Kidney (tissue), 14 donors: ENCODE data around the gene MTF1. TPM values are rescaled to one million over a fixed set of nuclear protein-coding genes. Genes with fewer than 3 reads are reported as not detected.
"Not testable (repeated sequence)": the region's sequence is repeated elsewhere in the genome, so short reads cannot be mapped to it uniquely, and the experiment has no call there.

ENCODE experiments used
- DNase-seq, 5 donors: peaks; one replicate each; pipeline ENCODE4 v3.0.0-alpha.2; 2013 to 2020
- FAIRE-seq: peaks from 2 replicates; lab custom pipeline; 2012; peaks lifted over from hg19 to GRCh38; lab: Jason Lieb, UNC
- H3K27ac ChIP-seq, 2 donors: one replicate each; pipeline ENCODE4 v1.7.0; 2013; ENCODE audit warnings: low read depth in 2 of 2, low read length in 2 of 2, inconsistent platforms in 1 of 2
- H3K27me3 ChIP-seq: one replicate; pipeline ENCODE4 v1.7.1; 2013; ENCODE audit warnings: low read length, inconsistent platforms; ENCODE audit not compliant: control insufficient read depth, insufficient read depth
- H3K36me3 ChIP-seq, 3 donors: one replicate each; pipeline versions ENCODE4 v1.7.0 to v1.7.1; 2013; ENCODE audit warnings: low read length in 3 of 3, control low read depth in 1 of 3, inconsistent platforms in 1 of 3; ENCODE audit not compliant: insufficient read depth in 3 of 3, control insufficient read depth in 2 of 3
- H3K4me1 ChIP-seq, 3 donors: one replicate each; pipeline versions ENCODE4 v1.7.0 to v1.7.1; 2013; ENCODE audit warnings: low read length in 3 of 3, inconsistent platforms in 1 of 3, low read depth in 1 of 3; ENCODE audit not compliant: control insufficient read depth in 2 of 3, insufficient read depth in 2 of 3
- H3K4me3 ChIP-seq, 3 donors: one replicate each; pipeline versions ENCODE4 v1.7.0 to v1.8.1; 2013; ENCODE audit warnings: low read length in 3 of 3, control low read depth in 1 of 3, inconsistent platforms in 1 of 3
- H3K9ac ChIP-seq, 3 donors: one replicate each; pipeline versions ENCODE4 v1.7.0 to v1.7.1; 2013; ENCODE audit warnings: low read length in 3 of 3, control low read depth in 1 of 3, inconsistent platforms in 1 of 3
- H3K9me3 ChIP-seq, 3 donors: one replicate each; pipeline versions ENCODE4 v1.7.0 to v1.7.1; 2013; ENCODE audit warnings: low read length in 3 of 3, control low read depth in 1 of 3, inconsistent platforms in 1 of 3; ENCODE audit not compliant: control insufficient read depth in 2 of 3, insufficient read depth in 1 of 3
- CTCF ChIP-seq: IDR thresholded peaks from 3 replicates; pipeline ENCODE4 v1.5.1; 2012; ENCODE audit warnings: mild to moderate bottlenecking, moderate library complexity, borderline replicate concordance; ENCODE audit not compliant: insufficient read depth; ENCODE audit errors: extremely low read depth
- intact Hi-C: fragments of 100-400 bp; cut with DNase I; formaldehyde crosslinking; loops from one replicate; pipeline ENCODE4 v1.11.1; 2022
- polyA plus RNA-seq: library from polyadenylated mRNA; stranded (reverse); fragments of 350-450 nt; fragmentation: Illumina TruSeq; extraction: RNeasy Lipid Tissue Mini Kit (QIAGEN cat#74804); gene quantifications from one replicate; pipeline ENCODE4 v1.2.3, GENCODE V29; 2014; ENCODE audit warnings: low read depth, low replicate concordance; ENCODE audit not compliant: insufficient read depth
- total RNA-seq: library from RNA; stranded (reverse); fragmentation: NEBNext Ultra II Directional; extraction: Animal tissue kit (Norgen Biotek cat#: 25700); gene quantifications from one replicate; pipeline ENCODE4 v1.2.1, GENCODE V29; 2021
- donor health status: control.
- donor health status: control.
- donor health status: control.
- donor health status: control.
- donor health status: control.
- donor health status: DM: yes; HTN: yes; CAD: no.
- donor health status: Normal renal cell carcinoma (clear cell type).

Gene MTF1
- total and polyA plus RNA-seq, 2 donors from 2014 or later: 2.2 to 26.7 TPM

- no peaks in the 10 kb centered on the region for H3K9me3 ChIP-seq
- no peak for TF ChIP-seq CTCF
- H3K36me3 ChIP-seq: no peaks in the 10 kb centered on the region
- intact Hi-C loops: no loop called here
- H3K9ac ChIP-seq: no peak overlapping the region
- no peak overlapping the region for H3K4me3 ChIP-seq
- H3K27me3 ChIP-seq: no peaks in the 10 kb centered on the region
- H3K27ac ChIP-seq: no peak overlapping the region
- FAIRE-seq: no peak
- no peak for DNase-seq
- H3K4me1 ChIP-seq: no peaks in the 10 kb centered on the region
Measured at GRCh38 chr1:37905727-37906126, 46.3 kb upstream of the MTF1 start.

GRCh38 chr1:37903921-37904320, 44.5 kb upstream of the MTF1 start:
- FAIRE-seq, DNase-seq, intact Hi-C loops, H3K4me3 ChIP-seq, H3K4me1 ChIP-seq, H3K27ac ChIP-seq, H3K36me3 ChIP-seq, H3K27me3 ChIP-seq, H3K9me3 ChIP-seq, H3K9ac ChIP-seq: not testable (repeated sequence)

- no peaks in the 10 kb centered on the region for H3K9me3 ChIP-seq
- H3K36me3 ChIP-seq: no peaks in the 10 kb centered on the region
- H3K4me1 ChIP-seq: no peaks in the 10 kb centered on the region
- H3K27me3 ChIP-seq: no peaks in the 10 kb centered on the region
- H3K27ac ChIP-seq: no peak overlapping the region
- FAIRE-seq (no peak), DNase-seq (no peak)
- H3K9ac ChIP-seq: no peak overlapping the region
- no peak for TF ChIP-seq CTCF
- no peak overlapping the region for H3K4me3 ChIP-seq
- intact Hi-C loops: no loop called here
Measured at GRCh38 chr1:37902983-37903382, 43.6 kb upstream of the MTF1 start.

- Histone ChIP-seq H3K27me3 (no peaks in the 10 kb centered on the region), H3K27ac (no peak overlapping the region), H3K9me3 (no peaks in the 10 kb centered on the region), H3K4me3 (no peak overlapping the region), H3K4me1 (no peaks in the 10 kb centered on the region), H3K9ac (no peak overlapping the region), H3K36me3 (no peaks in the 10 kb centered on the region)
- intact Hi-C loops: no loop called here
- FAIRE-seq: no peak
- no peak for TF ChIP-seq CTCF
- DNase-seq: no peak
Measured at GRCh38 chr1:37901893-37902225, 42.5 kb upstream of the MTF1 start.
